K562 (cell line): ENCODE results near the gene NPFFR1.

Experiments used
- SREBF2 ChIP-seq: sonication (generic); formaldehyde crosslinking; IDR thresholded peaks from 2 replicates; pipeline ENCODE4 v1.4.0; 2020; ENCODE audit warnings: mild to moderate bottlenecking, missing genetic modification reagents
- TF ChIP-seq, protein P1 (sequence below): sonication (generic); formaldehyde crosslinking; IDR thresholded peaks from 2 replicates; pipeline ENCODE4 v1.8.1; 2022; ENCODE audit warnings: missing genetic modification reagents

DNA sequence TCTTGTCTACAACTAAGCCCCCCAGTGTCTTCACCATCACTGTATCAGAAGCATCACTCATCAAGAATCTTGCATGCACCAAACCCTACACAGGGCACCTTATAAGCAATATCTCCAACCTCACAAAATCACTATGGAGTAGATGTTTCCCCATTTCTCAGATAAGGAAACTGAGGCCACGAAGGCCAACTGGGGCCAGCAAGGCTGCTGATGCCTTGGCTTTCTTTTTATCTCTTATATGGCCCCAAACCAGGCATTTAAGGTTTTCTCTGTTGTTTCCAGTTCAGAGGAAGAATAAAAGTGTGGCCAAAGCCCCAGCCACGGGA, 47.3 kb upstream of the NPFFR1 start:
- TF ChIP-seq, protein P1, sequence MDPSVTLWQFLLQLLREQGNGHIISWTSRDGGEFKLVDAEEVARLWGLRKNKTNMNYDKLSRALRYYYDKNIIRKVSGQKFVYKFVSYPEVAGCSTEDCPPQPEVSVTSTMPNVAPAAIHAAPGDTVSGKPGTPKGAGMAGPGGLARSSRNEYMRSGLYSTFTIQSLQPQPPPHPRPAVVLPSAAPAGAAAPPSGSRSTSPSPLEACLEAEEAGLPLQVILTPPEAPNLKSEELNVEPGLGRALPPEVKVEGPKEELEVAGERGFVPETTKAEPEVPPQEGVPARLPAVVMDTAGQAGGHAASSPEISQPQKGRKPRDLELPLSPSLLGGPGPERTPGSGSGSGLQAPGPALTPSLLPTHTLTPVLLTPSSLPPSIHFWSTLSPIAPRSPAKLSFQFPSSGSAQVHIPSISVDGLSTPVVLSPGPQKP (CRISPR knock-in tag), result no peak
- TF ChIP-seq SREBF2 (CRISPR knock-in tag), result no peak
